SK-N-MC (cell line): ENCODE data around the gene KCTD1.
A peak's percentile ranks its signal among the peaks of the same experiment; 100 is the strongest.

ENCODE experiments used
- DNase-seq: peaks from one replicate; pipeline ENCODE4 v3.0.0-alpha.2; 2011; ENCODE audit warnings: low read depth, low spot score
- H3K27ac ChIP-seq: fragments of 200-600 bp; sonication (generic); 2 replicates; pipeline ENCODE4 v1.5.1; 2016; ENCODE audit warnings: mixed run types
- H3K36me3 ChIP-seq: fragments of 200-600 bp; sonication (generic); 2 replicates; pipeline ENCODE4 v1.6.1; 2017; ENCODE audit warnings: antibody characterized with exemption, low read length, mixed read lengths; ENCODE audit not compliant: insufficient read depth
- H3K4me3 ChIP-seq: fragments of 200-600 bp; sonication (generic); 2 replicates; pipeline ENCODE4 v1.5.1; 2016
- H3K9ac ChIP-seq: fragments of 200-600 bp; sonication (generic); 2 replicates; pipeline ENCODE4 v1.8.0; 2017; ENCODE audit warnings: mixed run types, mixed read lengths; ENCODE audit not compliant: insufficient read length
- H3K9me3 ChIP-seq: fragments of 200-600 bp; sonication (generic); 2 replicates; pipeline ENCODE4 v1.6.1; 2017; ENCODE audit warnings: low read depth, mild to moderate bottlenecking, antibody characterized with exemption, low read length, moderate library complexity, mixed read lengths
- EZH2 ChIP-seq: fragments of 200-600 bp; sonication (generic); IDR thresholded peaks from one replicate; pipeline ENCODE4 v1.6.1; 2017; ENCODE audit warnings: antibody characterized with exemption
- FOXP2 ChIP-seq: optimal IDR thresholded peaks from 2 replicates; pipeline ENCODE3; 2011; ENCODE audit warnings: mild to moderate bottlenecking, moderate library complexity; ENCODE audit not compliant: insufficient read depth; ENCODE audit errors: extremely low read length, control extremely low read depth
- POLR2AphosphoS5 ChIP-seq: IDR thresholded peaks from 2 replicates; pipeline ENCODE4 v1.6.1; 2012; ENCODE audit warnings: mild to moderate bottlenecking, low read depth, low read length, borderline replicate concordance

KCTD1 gene

DNA sequence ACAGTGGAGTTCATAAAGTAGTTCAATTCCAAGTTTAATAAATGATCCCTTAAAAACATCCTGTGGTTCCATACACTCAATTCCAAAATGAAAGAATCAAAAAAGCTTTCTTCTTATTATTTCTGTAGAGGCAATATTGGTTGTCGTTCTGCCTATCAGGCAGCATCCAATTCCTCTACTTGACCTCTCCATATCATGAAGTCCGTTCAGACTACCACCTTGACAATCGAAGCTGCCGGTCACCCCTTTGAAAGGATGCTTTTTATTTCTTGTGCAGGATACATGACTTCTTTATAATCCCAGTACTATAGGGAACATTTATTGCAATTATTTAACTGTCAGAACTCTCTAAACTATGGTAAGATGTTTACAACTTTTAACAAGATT, 3.3 kb upstream of the KCTD1 start:
- TF ChIP-seq FOXP2 (no peak), POLR2AphosphoS5 (no peak), EZH2 (no peak)
- no peak overlapping the region for H3K4me3 ChIP-seq
- no peaks in the 10 kb centered on the region for H3K36me3 ChIP-seq
- DNase-seq, result no peak
- no peak overlapping the region for H3K27ac ChIP-seq
- H3K9ac ChIP-seq, result no peak overlapping the region
- no peaks in the 10 kb centered on the region for H3K9me3 ChIP-seq

DNA sequence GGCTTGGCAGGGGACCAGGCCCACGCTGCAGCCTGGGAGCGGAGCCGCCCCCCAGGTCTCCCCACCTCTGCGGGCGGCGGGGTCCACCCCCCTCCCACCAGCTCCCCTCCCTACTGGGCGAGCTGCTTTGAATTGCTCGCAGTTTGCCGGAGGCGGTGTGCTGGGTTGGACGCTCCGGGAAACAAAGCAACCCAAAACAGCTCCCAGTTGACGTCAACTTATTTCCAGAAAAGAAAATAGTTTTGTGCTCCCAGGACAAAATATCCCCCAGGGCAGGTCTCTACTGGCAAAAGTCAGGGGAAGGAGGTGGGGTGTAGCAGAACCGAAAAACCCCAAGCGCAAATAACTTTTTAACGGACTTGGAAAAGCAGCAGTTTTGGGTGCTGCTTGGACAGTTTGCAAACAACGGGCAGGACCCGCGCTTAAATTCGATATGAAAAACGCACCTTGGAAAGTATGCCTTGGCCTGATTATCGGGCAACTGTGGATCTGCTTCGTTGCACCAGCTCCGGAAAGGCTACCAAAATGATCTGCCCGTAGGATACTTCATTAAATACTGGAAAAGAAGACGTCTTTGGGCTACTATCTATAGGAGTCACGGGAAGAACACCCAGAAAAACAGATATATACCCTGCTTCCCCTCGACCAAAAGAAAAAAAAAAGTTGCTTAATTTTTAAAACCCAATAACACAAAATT, 2.8 kb upstream of the KCTD1 start:
- Histone ChIP-seq H3K9me3 (no peaks in the 10 kb centered on the region), H3K9ac (no peak overlapping the region), H3K36me3 (no peaks in the 10 kb centered on the region), H3K4me3 (no peak overlapping the region), H3K27ac (no peak overlapping the region)
- no peak for TF ChIP-seq POLR2AphosphoS5
- TF ChIP-seq EZH2, result no peak
- no peak for TF ChIP-seq FOXP2
- no peak for DNase-seq

DNA sequence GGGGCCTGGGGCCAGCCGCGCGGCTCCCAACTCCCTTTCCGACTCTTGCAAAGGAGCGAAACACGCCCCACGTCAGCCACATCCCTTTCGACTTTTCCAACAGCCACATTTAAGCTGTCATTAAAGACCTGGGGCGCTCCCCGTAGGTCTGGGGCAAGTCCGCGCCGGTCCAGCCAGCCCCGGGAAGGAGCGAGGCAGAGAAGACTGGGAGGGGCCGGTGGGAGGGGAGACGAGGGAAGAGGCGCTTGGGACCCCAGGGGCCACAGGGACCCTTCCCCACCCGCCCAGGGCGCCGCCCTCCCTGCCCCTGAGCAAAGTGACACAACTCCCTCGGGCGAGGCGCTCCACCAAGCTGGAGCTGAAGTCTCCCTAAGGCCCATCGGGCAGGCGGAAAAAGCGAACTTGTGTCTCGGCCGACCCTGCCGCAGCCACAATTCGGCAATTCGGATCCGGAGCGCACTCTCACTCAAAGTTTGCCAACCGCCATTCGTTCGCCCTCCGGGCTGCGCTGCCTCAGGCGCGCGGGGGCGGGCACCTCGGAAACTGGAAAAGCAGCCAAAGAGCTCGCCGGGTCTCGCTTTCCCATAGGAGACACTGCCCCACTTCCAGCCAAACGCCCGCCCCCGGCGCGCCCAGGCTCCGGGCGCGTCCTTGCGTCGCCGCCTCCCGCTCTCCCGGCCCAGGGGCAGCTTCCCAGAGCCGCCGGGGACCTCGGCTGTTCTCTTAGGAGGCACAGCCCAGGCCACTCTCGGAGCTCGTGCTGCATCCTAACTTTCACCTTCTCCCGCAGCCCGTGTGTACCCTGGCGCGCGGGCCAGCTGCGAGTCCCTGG, 1.1 kb upstream of the KCTD1 start:
- peak overlapping the region; percentile 78 for H3K9ac ChIP-seq
- no peaks in the 10 kb centered on the region for H3K36me3 ChIP-seq
- no peak for DNase-seq
- H3K4me3 ChIP-seq, result peak overlapping the region; percentile 91
- no peak overlapping the region; the same call in 1 of the 2 replicates for H3K27ac ChIP-seq
- TF ChIP-seq EZH2, result no peak
- TF ChIP-seq POLR2AphosphoS5, result peak; percentile 59
- H3K9me3 ChIP-seq, result no peaks in the 10 kb centered on the region

DNA sequence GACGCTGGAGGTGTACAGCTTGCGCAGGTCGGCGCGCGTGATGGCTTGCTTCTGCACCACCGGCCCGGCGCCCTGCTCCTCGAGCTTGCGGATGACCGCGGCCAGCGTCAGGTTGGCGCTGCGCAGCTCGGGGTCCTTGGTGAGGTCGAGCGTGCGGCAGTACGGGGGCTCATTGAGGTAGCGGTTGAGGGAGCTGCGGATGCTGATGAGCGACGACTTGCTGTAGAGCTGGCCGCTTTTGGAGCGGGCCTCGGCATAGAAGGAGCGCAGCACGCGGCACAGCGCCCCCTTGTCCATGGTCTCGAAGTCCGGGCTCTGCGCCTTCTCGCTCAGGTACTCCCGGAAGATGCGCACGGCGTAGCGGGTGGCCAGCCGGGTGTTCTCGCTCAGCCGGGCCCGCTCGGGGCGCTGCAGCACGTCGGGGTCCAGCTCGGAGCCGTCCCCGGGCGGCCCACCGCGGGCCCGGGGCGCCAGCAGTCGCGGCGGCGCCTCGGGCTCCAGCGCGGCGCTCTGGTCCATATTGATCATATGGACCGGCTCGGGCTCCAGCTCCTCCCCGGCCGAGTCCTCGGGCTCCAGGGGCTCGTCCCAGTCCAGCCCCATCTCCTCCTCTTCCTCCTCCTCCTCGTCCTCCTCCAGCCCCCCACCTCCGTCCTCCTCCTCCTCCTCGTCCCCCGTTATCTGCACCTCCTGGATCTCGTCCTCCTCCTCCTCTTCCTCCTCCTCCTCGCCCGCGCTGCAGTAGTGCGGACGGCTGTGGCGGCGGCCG, 523 bp downstream of the KCTD1 start:
- DNase-seq, result no peak
- Histone ChIP-seq H3K36me3 (no peaks in the 10 kb centered on the region), H3K27ac (no peak overlapping the region)

DNA sequence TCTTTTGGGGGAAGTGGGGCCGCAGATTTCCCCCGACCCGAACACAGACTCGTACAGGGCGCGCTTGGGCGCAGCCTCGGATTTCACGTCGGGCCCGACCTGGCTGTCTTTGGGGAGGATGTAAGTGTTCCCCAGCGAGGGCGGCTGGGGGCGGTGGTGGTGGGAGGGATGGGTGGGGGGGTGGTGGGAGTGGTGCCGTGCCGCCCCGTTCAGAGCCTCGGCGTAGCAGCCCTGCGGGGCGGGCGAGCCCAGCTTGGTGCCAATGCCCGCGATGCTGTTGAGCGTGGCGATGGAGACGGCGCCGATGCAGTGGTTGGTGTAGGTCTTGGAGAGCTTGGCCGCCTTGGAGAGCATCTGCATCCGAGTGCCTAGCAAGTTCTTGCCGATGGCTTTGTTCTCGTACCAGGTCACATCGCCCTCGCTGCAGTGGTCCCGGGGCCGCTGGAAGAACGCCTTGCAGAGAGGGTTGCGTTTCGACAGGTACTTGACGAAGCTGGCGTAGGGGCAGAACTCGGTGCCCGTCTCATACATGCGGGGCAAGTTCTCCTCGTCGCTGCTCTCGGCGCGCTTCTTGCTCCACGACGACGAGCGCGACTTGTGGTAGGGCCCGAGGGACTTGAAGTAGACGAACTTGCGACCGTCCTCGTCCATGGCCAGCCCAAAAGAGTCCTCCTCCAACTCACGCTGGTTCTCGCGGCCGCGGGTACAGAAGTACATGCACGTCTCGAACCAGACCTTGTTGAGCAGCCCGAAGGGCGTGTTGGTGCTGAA, 1.3 kb downstream of the KCTD1 start:
- no peak for TF ChIP-seq EZH2
- TF ChIP-seq FOXP2, result no peak
- TF ChIP-seq POLR2AphosphoS5, result no peak
- H3K27ac ChIP-seq, result no peak overlapping the region
- no peaks in the 10 kb centered on the region for H3K9me3 ChIP-seq
- peak overlapping the region; percentile 91 for H3K4me3 ChIP-seq
- no peak overlapping the region for H3K9ac ChIP-seq
- H3K36me3 ChIP-seq, result no peaks in the 10 kb centered on the region
- no peak for DNase-seq

More for the DNA sequence above, 523 bp downstream of the KCTD1 start:
- H3K9ac ChIP-seq, result peak overlapping the region; percentile 78
- H3K4me3 ChIP-seq, result peak overlapping the region; percentile 91
- TF ChIP-seq FOXP2 (no peak), POLR2AphosphoS5 (no peak), EZH2 (no peak)
- no peaks in the 10 kb centered on the region for H3K9me3 ChIP-seq

DNA sequence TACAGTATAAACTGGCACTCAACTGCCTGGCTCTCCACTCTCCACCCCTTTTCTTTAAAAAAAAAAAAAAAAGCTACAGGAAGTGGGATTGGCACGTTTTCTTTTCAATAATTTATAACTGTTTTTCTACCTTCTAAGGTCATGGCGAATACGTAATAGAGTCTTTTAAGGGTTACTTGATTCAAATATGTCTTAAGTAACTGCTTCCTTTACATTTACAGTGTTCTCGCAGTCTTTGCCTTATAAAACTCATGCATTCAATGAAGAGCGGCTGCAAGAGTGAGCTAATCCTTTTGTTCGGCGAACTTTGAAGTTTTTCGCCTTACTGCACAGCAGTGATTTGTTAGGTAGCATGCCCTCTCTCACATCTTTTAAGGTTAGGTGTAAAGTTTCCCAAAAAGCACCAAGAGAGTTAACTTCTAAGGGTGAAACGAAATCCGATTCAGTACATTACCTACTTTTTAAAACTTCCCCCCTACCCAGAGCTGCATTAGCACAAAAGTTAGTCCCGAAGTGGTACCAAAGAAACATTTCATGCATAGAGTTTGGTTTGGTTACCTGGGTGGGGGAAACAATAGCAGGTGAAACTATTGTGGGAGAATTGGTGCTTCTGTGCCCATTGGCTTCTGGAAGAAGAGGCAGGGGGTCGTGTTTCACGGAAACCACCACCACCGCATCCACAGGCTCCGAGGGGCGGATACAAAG, 2.0 kb downstream of the KCTD1 start:
- H3K27ac ChIP-seq, result peak overlapping the region; percentile 43; the same call in 1 of the 2 replicates
- H3K9ac ChIP-seq, result peak overlapping the region; percentile 31
- peak; percentile 48 for DNase-seq
- no peak for TF ChIP-seq FOXP2
- no peak for TF ChIP-seq EZH2
- no peak for TF ChIP-seq POLR2AphosphoS5
- no peaks in the 10 kb centered on the region for H3K36me3 ChIP-seq
- H3K9me3 ChIP-seq, result no peaks in the 10 kb centered on the region
- H3K4me3 ChIP-seq, result peak overlapping the region; percentile 76

DNA sequence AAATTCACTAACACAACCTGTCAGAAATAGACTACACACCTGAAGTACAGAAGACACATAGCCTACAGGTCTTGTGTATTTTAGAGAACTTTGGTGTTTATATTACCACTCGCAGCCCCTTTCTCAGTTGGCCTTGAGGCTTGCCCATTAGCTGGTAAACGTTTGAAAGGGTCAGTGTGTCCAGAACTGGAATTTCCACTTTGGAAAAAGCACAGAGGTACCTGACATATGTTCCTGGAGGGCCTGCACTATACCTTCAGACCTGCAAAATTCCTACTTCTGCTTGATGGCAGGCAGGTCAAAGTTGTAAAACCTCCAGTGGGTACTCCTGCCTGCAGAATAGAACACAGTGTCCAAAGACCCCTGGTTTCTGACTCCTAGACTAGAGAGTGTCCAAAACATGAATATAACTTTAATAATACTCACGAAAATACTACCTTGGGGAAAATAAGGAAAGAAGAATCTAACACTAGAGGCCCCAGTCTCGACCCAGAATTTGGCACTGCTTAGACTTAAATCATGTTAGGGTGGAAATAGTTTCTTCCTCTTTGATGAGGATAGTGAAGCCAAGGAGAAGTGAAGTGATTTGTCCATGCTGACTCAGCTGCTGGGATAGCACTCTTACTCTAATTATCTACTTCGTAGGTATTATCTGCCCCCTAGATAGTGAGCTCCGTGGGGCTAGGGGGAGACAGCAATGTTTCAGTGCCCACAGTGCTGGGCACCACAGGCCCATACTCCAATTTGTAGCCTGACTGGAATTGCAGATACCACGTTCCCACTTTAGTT, 2.8 kb downstream of the KCTD1 start:
- Histone ChIP-seq H3K27ac (no peak overlapping the region), H3K36me3 (no peaks in the 10 kb centered on the region), H3K4me3 (peak overlapping the region; percentile 76), H3K9me3 (no peaks in the 10 kb centered on the region), H3K9ac (no peak overlapping the region)
- no peak for DNase-seq
- TF ChIP-seq EZH2 (no peak), FOXP2 (no peak)
